Stomach (tissue), 9 donors: ENCODE results near the gene CFAP53. TPM values are rescaled to one million over a fixed set of nuclear protein-coding genes. Genes with fewer than 3 reads are reported as not detected.

ENCODE experiments used
- DNase-seq, 2 donors: peaks; one replicate each; pipeline versions ENCODE4 v3.0.0 to v3.0.0-alpha.2; 2013 to 2019
- H3K27ac ChIP-seq, 5 donors: fragments of 200-600 bp in 4 of 5; sonication (generic) in 4 of 5; one replicate each; pipeline ENCODE4 v1.5.1; 2013 to 2019; ENCODE audit warnings: mild to moderate bottlenecking in 1 of 5, moderate library complexity in 1 of 5
- H3K27me3 ChIP-seq, 3 donors: fragments of 200-600 bp; sonication (generic); one replicate each; pipeline ENCODE4 v1.5.1; 2017 to 2019; ENCODE audit warnings: mixed run types in 1 of 3
- H3K36me3 ChIP-seq, 4 donors: fragments of 200-600 bp; sonication (generic); 1 replicate in 3 of 4; 2 replicates in 1 of 4; pipeline ENCODE4 v1.5.1; 2016 to 2019
- H3K4me1 ChIP-seq, 4 donors: fragments of 200-600 bp; sonication (generic); one replicate each; pipeline ENCODE4 v1.5.1; 2016 to 2019
- H3K4me3 ChIP-seq, 4 donors: fragments of 200-600 bp; sonication (generic) in 3 of 4; one replicate each; pipeline ENCODE4 v1.5.1; 2016 to 2019; ENCODE audit warnings: mild to moderate bottlenecking in 1 of 4
- H3K9me3 ChIP-seq, 4 donors: fragments of 200-600 bp; sonication (generic); one replicate each; pipeline ENCODE4 v1.5.1; 2016 to 2019
- EP300 ChIP-seq: sonication (generic); formaldehyde crosslinking; IDR thresholded peaks from one replicate; pipeline ENCODE4 v1.6.1; 2017; ENCODE audit warnings: antibody characterized with exemption
- POLR2A ChIP-seq, 4 donors: fragments of 450-650 bp; IDR thresholded peaks; one replicate each; pipeline ENCODE4 v1.6.1; 2016; ENCODE audit warnings: antibody characterized with exemption in 4 of 4, control low read depth in 2 of 4, mild to moderate bottlenecking in 1 of 4, moderate library complexity in 1 of 4
- POLR2AphosphoS5 ChIP-seq, 3 donors: sonication (generic); formaldehyde crosslinking; IDR thresholded peaks; one replicate each; pipeline ENCODE4 v1.6.1; 2016; ENCODE audit warnings: antibody characterized with exemption in 3 of 3
- WGBS, 5 donors: extraction: QIAGEN DNeasy Blood & Tissue Kit in 3 of 5; methylation state at CpG; one replicate each; pipeline versions ENCODE4 v1.1.5 to v1.1.7; 2013 to 2018; 5-methylcytosine and 5-hydroxymethylcytosine counted together
- intact Hi-C: fragments of 100-400 bp; cut with DNase I; formaldehyde crosslinking; loops from one replicate; pipeline ENCODE4 v1.15.1; 2023; ENCODE audit warnings: low total_unique reads
- polyA plus RNA-seq, 3 donors: library from polyadenylated mRNA; stranded (reverse); fragments of 200-250 nt; gene quantifications; one replicate each; pipeline ENCODE4 v1.2.3, GENCODE V29; 2013
- total RNA-seq, 5 donors: library from RNA; depleted of rRNA; stranded (reverse); fragments of >200 nt; gene quantifications; one replicate each; pipeline versions ENCODE4 v1.1.0 to v1.2.3, GENCODE V29; 2014 to 2016
- TF ChIP-seq, protein P1 (sequence below), 7 experiments: fragments of 450-650 bp in 4 of 7; fragments of 200-600 bp in 3 of 7; sonication (generic) in 3 of 7; IDR thresholded peaks; one replicate each; pipeline ENCODE4 v1.5.1; 2016 to 2019; ENCODE audit warnings: antibody characterized with exemption in 7 of 7, control low read depth in 2 of 7, mild to moderate bottlenecking in 1 of 7
- donor health status: healthy with polysubstance abuse.
- donor health status: Bipolar disorder and iron deficiency.
- donor health status: healthy.

Gene CFAP53
- total and polyA plus RNA-seq, 8 donors, result 0.25 to 4.1 (median 0.73) TPM; not detected in 4

DNA sequence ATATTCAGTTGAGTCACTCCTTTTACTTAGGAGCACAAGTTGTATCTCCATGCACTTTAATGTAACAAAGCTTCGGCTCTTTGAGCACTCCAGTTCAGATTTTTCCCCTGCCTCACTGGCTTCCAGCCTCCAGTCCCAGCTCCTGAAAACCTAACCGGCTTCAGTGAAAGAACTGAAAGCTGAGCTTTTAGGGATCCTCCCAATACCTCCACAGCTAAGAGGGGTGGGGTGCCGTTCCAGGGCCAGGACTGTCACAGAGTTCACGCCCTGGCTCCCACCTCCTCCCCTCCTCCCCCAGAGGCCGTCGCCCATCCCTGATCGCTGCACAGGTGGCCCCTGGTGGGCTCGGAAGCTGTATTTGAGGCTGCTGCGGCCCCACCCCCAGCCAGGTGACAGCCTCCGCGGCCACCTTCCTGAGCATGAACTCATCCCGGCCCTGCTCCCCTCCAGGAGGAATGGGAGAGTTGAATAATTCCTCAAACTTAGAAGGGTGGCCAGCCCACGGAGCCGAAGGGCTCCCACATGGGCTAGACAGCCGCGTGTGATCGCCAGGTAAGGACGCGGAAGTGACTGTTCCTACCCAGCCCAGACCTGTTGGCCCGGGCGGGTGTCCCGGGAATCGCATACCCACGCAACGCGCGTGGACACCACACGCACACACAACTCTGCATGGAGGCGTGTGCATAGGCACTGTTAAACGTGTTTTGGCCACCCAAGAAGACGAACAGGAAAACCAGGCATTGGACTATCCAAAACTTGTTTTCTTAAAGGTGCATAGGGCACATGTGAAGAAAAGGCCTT lies 73.1 kb downstream of the CFAP53 start:
- Histone ChIP-seq H3K4me3 (peak overlapping the region; percentile 60 to 69 (median 62)), H3K27me3 (peaks cover 0 to 73% (median 20%) of the 10 kb centered on the region in 3 donors), H3K4me1 (peaks cover 13 to 29% (median 26%) of the 10 kb centered on the region in 4 donors), H3K36me3 (no peaks in the 10 kb centered on the region), H3K27ac (peak overlapping the region; percentile 32 to 89 (median 79)), H3K9me3 (no peaks in the 10 kb centered on the region)
- peak; percentile 35 to 58 for DNase-seq
- intact Hi-C loops, result loop anchor here (10.0 kb wide), 1 partner anchor 678 kb away; no protein-coding TSS in a partner anchor
- WGBS, 5 donors, result 4 to 23% (median 6%) methylated on average over 15 to 31 of the region's 31 CpGs
- TF ChIP-seq, protein P1, sequence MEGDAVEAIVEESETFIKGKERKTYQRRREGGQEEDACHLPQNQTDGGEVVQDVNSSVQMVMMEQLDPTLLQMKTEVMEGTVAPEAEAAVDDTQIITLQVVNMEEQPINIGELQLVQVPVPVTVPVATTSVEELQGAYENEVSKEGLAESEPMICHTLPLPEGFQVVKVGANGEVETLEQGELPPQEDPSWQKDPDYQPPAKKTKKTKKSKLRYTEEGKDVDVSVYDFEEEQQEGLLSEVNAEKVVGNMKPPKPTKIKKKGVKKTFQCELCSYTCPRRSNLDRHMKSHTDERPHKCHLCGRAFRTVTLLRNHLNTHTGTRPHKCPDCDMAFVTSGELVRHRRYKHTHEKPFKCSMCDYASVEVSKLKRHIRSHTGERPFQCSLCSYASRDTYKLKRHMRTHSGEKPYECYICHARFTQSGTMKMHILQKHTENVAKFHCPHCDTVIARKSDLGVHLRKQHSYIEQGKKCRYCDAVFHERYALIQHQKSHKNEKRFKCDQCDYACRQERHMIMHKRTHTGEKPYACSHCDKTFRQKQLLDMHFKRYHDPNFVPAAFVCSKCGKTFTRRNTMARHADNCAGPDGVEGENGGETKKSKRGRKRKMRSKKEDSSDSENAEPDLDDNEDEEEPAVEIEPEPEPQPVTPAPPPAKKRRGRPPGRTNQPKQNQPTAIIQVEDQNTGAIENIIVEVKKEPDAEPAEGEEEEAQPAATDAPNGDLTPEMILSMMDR (IDR thresholded peaks at IDR 0.05), result no peak
- TF ChIP-seq EP300 (no peak), POLR2A (IDR thresholded peaks at IDR 0.05) (no peak), POLR2AphosphoS5 (IDR thresholded peaks at IDR 0.05) (no peak)

DNA sequence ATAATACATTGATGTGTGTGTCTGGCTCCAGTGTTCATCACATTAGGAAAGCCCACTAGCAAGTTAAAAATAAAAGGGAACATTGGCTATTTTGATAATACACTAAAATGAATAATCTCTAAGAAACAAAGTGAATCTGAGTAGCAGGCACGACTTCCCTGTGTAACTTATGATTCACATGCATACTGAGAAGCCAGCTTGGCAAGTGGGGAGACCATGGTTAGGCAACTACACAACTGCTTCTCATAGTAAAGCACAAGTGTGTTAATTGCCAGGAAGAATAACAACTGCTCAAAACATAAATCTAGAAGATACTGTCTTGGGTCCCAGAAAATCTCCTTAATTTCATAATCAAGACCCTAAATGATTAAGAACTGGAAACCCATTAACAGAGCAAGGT lies 75.4 kb downstream of the CFAP53 start:
- intact Hi-C loops, result loop anchor here (10.0 kb wide), 1 partner anchor 676 kb away; no protein-coding TSS in a partner anchor
- WGBS, 5 donors, result 46 to 57% (median 50%) methylated on average over 1 of the region's 1 CpG
- no peak for TF ChIP-seq POLR2A (IDR thresholded peaks at IDR 0.05)
- TF ChIP-seq POLR2AphosphoS5 (IDR thresholded peaks at IDR 0.05), result no peak
- TF ChIP-seq EP300, result no peak
- TF ChIP-seq, protein P1 (IDR thresholded peaks at IDR 0.05), result no peak

DNA sequence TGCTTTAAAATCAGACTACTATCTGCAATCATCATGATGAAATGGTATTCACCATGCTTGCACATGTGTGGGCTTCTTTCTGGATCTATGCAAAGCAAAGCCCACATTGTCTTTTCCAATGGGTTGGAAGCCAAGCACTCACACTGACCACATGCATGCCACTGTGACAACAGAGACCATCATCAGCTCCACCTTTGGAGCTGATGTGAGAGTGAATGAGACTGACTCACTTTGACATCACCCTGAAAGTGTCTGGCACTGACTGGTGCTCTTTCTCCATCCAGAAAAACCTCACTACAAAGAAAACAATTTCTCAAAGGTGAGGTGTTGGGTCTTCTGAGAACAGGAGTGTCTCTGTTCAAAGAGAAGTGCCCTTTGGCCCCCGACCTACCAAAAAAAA lies 76.1 kb downstream of the CFAP53 start:
- DNase-seq, result no peak
- H3K36me3 ChIP-seq, result no peaks in the 10 kb centered on the region
- TF ChIP-seq POLR2AphosphoS5 (IDR thresholded peaks at IDR 0.05) (no peak), EP300 (no peak), POLR2A (IDR thresholded peaks at IDR 0.05) (no peak)
- TF ChIP-seq, protein P1 (IDR thresholded peaks at IDR 0.05), result no peak
- WGBS, 5 donors, result 64 to 79% (median 75%) methylated on average over 1 of the region's 1 CpG
- no peak overlapping the region for H3K27ac ChIP-seq
- no peaks in the 10 kb centered on the region for H3K9me3 ChIP-seq
- H3K4me1 ChIP-seq, result peaks cover 13 to 23% (median 21%) of the 10 kb centered on the region in 4 donors
- no peak overlapping the region for H3K4me3 ChIP-seq
- peaks cover 0 to 46% (median 20%) of the 10 kb centered on the region in 3 donors for H3K27me3 ChIP-seq
- intact Hi-C loops, result loop anchor here (10.0 kb wide), 1 partner anchor 675 kb away; no protein-coding TSS in a partner anchor

More for the DNA sequence above, 75.4 kb downstream of the CFAP53 start:
- Histone ChIP-seq H3K27me3 (peaks cover 0 to 52% (median 20%) of the 10 kb centered on the region in 3 donors), H3K9me3 (no peaks in the 10 kb centered on the region), H3K4me1 (peaks cover 13 to 29% (median 26%) of the 10 kb centered on the region in 4 donors), H3K36me3 (no peaks in the 10 kb centered on the region), H3K4me3 (no peak overlapping the region), H3K27ac (no peak overlapping the region)
- no peak for DNase-seq

DNA sequence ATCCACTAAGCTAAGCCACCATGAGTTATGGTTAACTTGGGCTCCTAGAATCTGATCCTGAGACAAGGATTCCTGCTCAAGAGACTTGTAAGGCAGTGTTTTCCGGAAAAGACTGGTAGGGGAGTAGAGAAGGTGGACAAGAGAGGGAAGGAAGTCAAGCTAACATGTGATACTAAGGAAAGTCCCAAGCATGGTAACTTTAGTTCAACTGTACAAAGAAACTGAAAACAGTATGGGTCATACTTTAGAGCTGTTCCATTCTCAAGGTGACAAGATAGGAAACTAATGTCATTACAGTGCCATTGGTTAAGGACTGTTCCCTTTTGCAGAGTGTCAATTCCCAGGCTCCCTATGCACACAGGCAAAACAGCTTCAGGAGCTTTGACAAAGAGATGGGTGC lies 77.1 kb downstream of the CFAP53 start:
- Histone ChIP-seq H3K27ac (no peak overlapping the region), H3K4me3 (no peak overlapping the region), H3K27me3 (peaks cover 0 to 38% (median 13%) of the 10 kb centered on the region in 3 donors), H3K4me1 (peaks cover 10 to 14% (median 12%) of the 10 kb centered on the region in 4 donors), H3K36me3 (no peaks in the 10 kb centered on the region), H3K9me3 (no peaks in the 10 kb centered on the region)
- 85 to 97% (median 89%) methylated on average over 1 of the region's 1 CpG for WGBS, 5 donors
- intact Hi-C loops, result no loop called here
- TF ChIP-seq POLR2A (IDR thresholded peaks at IDR 0.05) (no peak), POLR2AphosphoS5 (IDR thresholded peaks at IDR 0.05) (no peak), EP300 (no peak)
- TF ChIP-seq, protein P1 (IDR thresholded peaks at IDR 0.05), result no peak
- DNase-seq, result no peak
